MM.1S (cell line): Measurements from ENCODE around the gene ASTN1.

Experiments used
- DNase-seq: peaks from one replicate; pipeline ENCODE4 v3.0.0-alpha.2; 2015
- H2AFZ ChIP-seq: fragments of 300-600 bp; sonication (generic); 2 replicates; pipeline ENCODE4 v1.6.0; 2016; ENCODE audit warnings: antibody characterized with exemption, low read length
- H3F3A ChIP-seq: fragments of 300-600 bp; sonication (generic); 2 replicates; pipeline ENCODE4 v1.6.1; 2016; ENCODE audit warnings: mild to moderate bottlenecking, antibody characterized with exemption, low read length, moderate library complexity, mixed read lengths; ENCODE audit not compliant: insufficient read depth
- H3K27ac ChIP-seq: fragments of 300-600 bp; sonication (generic); 2 replicates; pipeline ENCODE4 v1.5.1; 2016; ENCODE audit warnings: mild to moderate bottlenecking, low read length
- H3K27me3 ChIP-seq: fragments of 300-600 bp; sonication (generic); replicated peaks from 2 replicates; pipeline ENCODE4 v1.6.0; 2016; ENCODE audit warnings: low read length; ENCODE audit not compliant: insufficient read depth
- H3K36me3 ChIP-seq: fragments of 300-600 bp; sonication (generic); replicated peaks from 2 replicates; pipeline ENCODE4 v1.6.1; 2016; ENCODE audit warnings: mild to moderate bottlenecking, low read length, mixed read lengths; ENCODE audit not compliant: insufficient read depth
- H3K4me1 ChIP-seq: fragments of 300-600 bp; sonication (generic); 2 replicates; pipeline ENCODE4 v1.6.1; 2016; ENCODE audit warnings: low read length, mixed read lengths
- H3K4me2 ChIP-seq: fragments of 300-600 bp; sonication (generic); 2 replicates; pipeline ENCODE4 v1.6.0; 2016; ENCODE audit warnings: low read depth, low read length
- H3K4me3 ChIP-seq: fragments of 300-600 bp; sonication (generic); 2 replicates; pipeline ENCODE4 v1.5.1; 2016; ENCODE audit warnings: low read length, mixed read lengths
- H3K79me2 ChIP-seq: fragments of 300-600 bp; sonication (generic); 2 replicates; pipeline ENCODE4 v1.6.1; 2016; ENCODE audit warnings: mixed run types, low read length, mixed read lengths
- H3K9ac ChIP-seq: fragments of 300-600 bp; sonication (generic); 2 replicates; pipeline ENCODE4 v1.6.1; 2016; ENCODE audit warnings: low read length, mixed read lengths
- H3K9me2 ChIP-seq: fragments of 300-600 bp; sonication (generic); replicated peaks from 2 replicates; pipeline ENCODE4 v1.6.1; 2016; ENCODE audit warnings: mild to moderate bottlenecking, low read length, mixed read lengths; ENCODE audit not compliant: insufficient read depth
- H3K9me3 ChIP-seq: fragments of 300-600 bp; sonication (generic); replicated peaks from 2 replicates; pipeline ENCODE4 v1.6.1; 2016; ENCODE audit warnings: mild to moderate bottlenecking, low read length, mixed read lengths; ENCODE audit not compliant: insufficient read depth
- H4K20me1 ChIP-seq: fragments of 300-600 bp; sonication (generic); 2 replicates; pipeline ENCODE4 v1.6.1; 2016; ENCODE audit warnings: mild to moderate bottlenecking, low read length, moderate library complexity, mixed read lengths; ENCODE audit not compliant: insufficient read depth
- CTCF ChIP-seq: fragments of 300-600 bp; sonication (generic); IDR thresholded peaks from 2 replicates; pipeline ENCODE4 v1.5.1; 2016; ENCODE audit warnings: antibody characterized with exemption, low read length, mixed read lengths
- EZH2 ChIP-seq: fragments of 300-600 bp; sonication (generic); optimal IDR thresholded peaks from 2 replicates; pipeline ENCODE3; 2017; ENCODE audit warnings: low read depth, mild to moderate bottlenecking, antibody characterized with exemption, low read length, mixed read lengths
- EZH2phosphoT487 ChIP-seq: fragments of 300-600 bp; sonication (generic); IDR thresholded peaks from 2 replicates; pipeline ENCODE4 v1.6.1; 2018; ENCODE audit warnings: antibody characterized with exemption, low read length

ASTN1 gene

GRCh38 chr1:177048314-177049069, 116.0 kb downstream of the ASTN1 start:
- H3K4me3 ChIP-seq, result no peak overlapping the region
- no peaks in the 10 kb centered on the region for H3K27me3 ChIP-seq
- H3K36me3 ChIP-seq, result no peaks in the 10 kb centered on the region
- no peaks in the 10 kb centered on the region for H3K9me2 ChIP-seq
- H3K27ac ChIP-seq, result no peak overlapping the region
- H3K9me3 ChIP-seq, result no peaks in the 10 kb centered on the region
- peaks cover 12% of the 10 kb centered on the region for H3K4me1 ChIP-seq
- TF ChIP-seq EZH2 (no peak), CTCF (no peak), EZH2phosphoT487 (no peak)
- no peak overlapping the region for H2AFZ ChIP-seq
- H4K20me1 ChIP-seq, result no peaks in the 10 kb centered on the region
- no peaks in the 10 kb centered on the region for H3K79me2 ChIP-seq
- no peak for DNase-seq
- H3K9ac ChIP-seq, result no peak overlapping the region
- no peak overlapping the region for H3K4me2 ChIP-seq
- no peaks in the 10 kb centered on the region for H3F3A ChIP-seq

- no peaks in the 10 kb centered on the region for H3F3A ChIP-seq
- no peaks in the 10 kb centered on the region for H3K9me3 ChIP-seq
- H3K27ac ChIP-seq, result no peak overlapping the region
- TF ChIP-seq EZH2, result no peak
- TF ChIP-seq EZH2phosphoT487, result no peak
- TF ChIP-seq CTCF, result no peak
- H3K27me3 ChIP-seq, result no peaks in the 10 kb centered on the region
- H3K36me3 ChIP-seq, result no peaks in the 10 kb centered on the region
- DNase-seq, result no peak
- no peak overlapping the region for H3K4me3 ChIP-seq
- no peak overlapping the region for H3K9ac ChIP-seq
- H3K79me2 ChIP-seq, result no peaks in the 10 kb centered on the region
- no peak overlapping the region for H2AFZ ChIP-seq
- H3K9me2 ChIP-seq, result no peaks in the 10 kb centered on the region
- H3K4me1 ChIP-seq, result peaks cover 12% of the 10 kb centered on the region
- no peak overlapping the region for H3K4me2 ChIP-seq
- H4K20me1 ChIP-seq, result no peaks in the 10 kb centered on the region
Measured at GRCh38 chr1:177045151-177045550, 119.4 kb downstream of the ASTN1 start.

GRCh38 chr1:177044390-177044789, 120.1 kb downstream of the ASTN1 start:
- no peak for DNase-seq
- no peaks in the 10 kb centered on the region for H3K79me2 ChIP-seq
- no peak overlapping the region for H2AFZ ChIP-seq
- no peak overlapping the region for H3K4me2 ChIP-seq
- no peaks in the 10 kb centered on the region for H3F3A ChIP-seq
- H3K36me3 ChIP-seq, result no peaks in the 10 kb centered on the region
- H3K4me1 ChIP-seq, result peaks cover 12% of the 10 kb centered on the region
- H3K9me3 ChIP-seq, result no peaks in the 10 kb centered on the region
- no peak overlapping the region for H3K4me3 ChIP-seq
- no peak overlapping the region for H3K9ac ChIP-seq
- H4K20me1 ChIP-seq, result no peaks in the 10 kb centered on the region
- H3K27me3 ChIP-seq, result no peaks in the 10 kb centered on the region
- no peak overlapping the region for H3K27ac ChIP-seq
- no peaks in the 10 kb centered on the region for H3K9me2 ChIP-seq
- TF ChIP-seq EZH2phosphoT487 (no peak), CTCF (no peak), EZH2 (no peak)
